GM10266 (cell line): ENCODE data around the gene IL18RAP.

Experiments
- DNase-seq: peaks from one replicate; pipeline ENCODE4 v3.0.0; 2012; ENCODE audit errors: extremely low spot score
- TF ChIP-seq, protein P1 (sequence below): IDR thresholded peaks from 2 replicates; pipeline ENCODE4 v1.5.1; 2012; ENCODE audit warnings: mild to moderate bottlenecking, low read depth; ENCODE audit not compliant: control insufficient read depth, insufficient read depth; ENCODE audit errors: missing control alignments

IL18RAP gene

DNA sequence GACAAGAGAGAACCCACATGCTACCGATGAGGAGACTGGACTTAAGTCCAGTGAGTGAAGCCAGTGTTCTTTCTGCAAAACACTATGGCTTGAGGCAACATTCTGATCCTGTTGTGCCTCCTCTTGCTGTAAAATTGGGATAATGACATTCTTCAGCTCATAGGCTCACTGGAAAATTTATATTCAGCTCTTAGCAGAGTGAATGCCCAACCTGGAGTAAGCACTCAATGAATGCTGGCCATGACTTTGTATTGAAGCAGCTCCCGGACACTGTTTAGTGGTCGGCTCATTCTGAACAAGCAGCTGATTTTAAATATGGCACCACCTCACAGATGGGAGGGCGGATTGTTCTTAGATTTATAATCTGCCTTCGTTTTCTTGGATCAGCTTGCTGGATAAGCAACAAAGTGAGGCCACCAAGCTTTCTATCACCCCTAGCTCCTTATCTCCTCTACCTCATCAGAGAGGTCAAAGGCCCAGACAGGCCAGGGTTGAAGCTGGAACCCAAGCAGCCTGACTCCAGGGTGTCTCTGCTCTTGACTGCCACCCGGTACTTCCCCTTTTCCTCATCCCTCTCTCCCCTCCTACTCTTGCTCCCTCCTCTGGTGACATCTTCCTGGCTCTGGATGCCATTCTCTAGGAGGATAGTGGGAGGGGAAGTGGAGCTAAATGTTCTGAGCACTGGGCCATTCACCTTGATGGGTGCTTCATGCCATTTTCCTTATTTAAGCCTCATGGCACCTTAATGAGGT lies 61.5 kb downstream of the IL18RAP start:
- DNase-seq, result no peak
- TF ChIP-seq, protein P1, sequence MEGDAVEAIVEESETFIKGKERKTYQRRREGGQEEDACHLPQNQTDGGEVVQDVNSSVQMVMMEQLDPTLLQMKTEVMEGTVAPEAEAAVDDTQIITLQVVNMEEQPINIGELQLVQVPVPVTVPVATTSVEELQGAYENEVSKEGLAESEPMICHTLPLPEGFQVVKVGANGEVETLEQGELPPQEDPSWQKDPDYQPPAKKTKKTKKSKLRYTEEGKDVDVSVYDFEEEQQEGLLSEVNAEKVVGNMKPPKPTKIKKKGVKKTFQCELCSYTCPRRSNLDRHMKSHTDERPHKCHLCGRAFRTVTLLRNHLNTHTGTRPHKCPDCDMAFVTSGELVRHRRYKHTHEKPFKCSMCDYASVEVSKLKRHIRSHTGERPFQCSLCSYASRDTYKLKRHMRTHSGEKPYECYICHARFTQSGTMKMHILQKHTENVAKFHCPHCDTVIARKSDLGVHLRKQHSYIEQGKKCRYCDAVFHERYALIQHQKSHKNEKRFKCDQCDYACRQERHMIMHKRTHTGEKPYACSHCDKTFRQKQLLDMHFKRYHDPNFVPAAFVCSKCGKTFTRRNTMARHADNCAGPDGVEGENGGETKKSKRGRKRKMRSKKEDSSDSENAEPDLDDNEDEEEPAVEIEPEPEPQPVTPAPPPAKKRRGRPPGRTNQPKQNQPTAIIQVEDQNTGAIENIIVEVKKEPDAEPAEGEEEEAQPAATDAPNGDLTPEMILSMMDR, result no peak

DNA sequence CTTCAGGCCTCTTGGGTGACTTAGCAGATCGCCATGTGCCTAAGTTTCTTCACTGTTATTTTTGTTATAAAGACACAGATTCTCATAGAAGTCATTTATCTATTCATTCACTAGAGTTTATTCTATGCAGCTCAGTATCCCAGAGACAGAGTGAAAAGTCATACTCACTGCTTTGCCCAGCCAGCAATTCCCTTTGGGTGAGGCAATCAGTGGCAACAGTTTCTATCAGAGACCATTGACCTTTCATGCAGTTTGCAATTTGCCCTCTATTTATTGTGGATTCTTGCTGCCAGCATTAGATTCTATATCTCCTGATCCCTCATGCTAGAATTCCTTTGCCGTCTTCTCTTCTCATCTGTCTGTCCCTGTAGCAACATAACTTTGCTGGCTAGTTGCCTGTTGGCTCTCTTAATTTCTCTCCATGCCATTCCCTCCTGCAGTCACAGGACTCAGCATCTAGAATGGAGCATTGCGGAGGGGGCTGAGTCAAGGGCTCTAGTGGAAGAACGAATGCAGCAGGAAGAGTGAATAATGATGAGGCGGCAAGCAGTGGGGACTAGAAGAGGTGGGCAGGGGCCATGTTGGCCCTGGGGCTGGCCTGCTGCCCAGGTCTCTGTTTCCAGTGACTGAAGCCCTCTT lies 62.3 kb downstream of the IL18RAP start:
- DNase-seq, result no peak
- TF ChIP-seq, protein P1, result no peak

DNA sequence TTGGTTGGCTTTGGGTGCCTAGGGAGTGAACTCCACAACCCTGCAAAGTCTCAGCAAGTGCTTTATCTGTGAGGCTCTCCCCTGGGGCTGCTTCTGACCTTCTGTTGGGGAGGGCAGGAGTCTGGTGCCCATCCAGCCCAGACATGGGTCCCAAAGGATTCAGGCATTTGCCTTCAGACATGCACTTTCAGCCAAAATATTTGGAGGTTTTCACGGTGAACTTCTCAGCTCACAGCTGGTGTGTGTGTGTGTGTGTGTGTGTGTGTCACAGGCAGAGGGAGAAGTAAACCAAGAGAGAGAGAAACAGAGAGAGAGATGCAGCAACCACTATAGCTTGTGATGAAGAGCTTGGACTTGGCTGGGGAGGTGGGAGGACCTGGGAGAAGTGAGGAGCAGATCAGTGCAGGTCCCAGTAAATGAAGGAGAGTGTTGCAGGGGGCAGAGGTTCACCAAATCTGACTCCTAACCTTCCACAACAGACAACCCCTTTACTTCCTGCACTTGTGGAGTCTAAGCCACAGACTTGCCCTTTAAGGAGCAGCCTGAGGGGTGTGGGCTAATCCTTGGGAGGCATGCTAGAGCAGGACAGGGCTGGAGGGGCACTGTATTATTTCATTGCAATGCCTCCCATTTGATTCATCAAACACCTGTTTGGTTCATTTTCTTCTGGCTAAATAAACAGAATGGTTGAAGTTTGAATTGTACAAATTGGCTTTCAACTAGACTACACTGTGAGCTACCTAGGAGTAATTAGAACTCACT lies 64.2 kb downstream of the IL18RAP start:
- TF ChIP-seq, protein P1, result no peak
- no peak for DNase-seq

DNA sequence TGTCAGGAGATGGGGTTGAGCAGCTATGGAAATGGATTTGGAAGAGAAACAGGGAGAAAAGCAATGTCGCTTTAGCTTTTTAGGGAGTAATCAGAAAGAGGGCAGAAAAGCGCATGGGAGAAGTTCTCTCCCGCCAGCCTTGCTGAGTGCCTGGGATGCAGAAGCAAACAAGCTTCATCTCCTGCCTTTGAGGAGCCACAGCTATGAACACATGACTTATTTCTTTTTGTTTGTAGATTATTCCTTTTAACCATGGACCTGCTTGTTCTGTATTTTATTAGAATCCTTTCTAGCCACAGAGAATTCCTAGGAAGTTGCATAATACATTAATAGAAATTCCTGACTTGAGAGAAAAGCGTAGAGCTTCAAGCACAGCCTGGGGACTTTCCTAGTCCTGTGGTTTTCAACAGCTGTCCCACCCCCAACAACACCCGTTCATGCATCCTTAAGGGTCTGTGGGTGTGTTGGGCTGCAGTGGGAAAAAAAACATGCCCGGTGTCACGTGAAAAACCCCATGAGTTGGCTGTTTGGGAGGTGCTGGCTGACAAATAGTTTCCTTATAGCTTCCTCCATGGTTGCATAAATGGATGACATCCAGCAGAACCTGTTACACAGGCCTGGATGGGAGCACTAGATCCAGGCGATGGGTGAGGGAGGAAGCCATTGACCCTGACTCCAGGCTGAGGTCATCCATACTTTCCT lies 65.0 kb downstream of the IL18RAP start:
- no peak for DNase-seq
- TF ChIP-seq, protein P1, result no peak

DNA sequence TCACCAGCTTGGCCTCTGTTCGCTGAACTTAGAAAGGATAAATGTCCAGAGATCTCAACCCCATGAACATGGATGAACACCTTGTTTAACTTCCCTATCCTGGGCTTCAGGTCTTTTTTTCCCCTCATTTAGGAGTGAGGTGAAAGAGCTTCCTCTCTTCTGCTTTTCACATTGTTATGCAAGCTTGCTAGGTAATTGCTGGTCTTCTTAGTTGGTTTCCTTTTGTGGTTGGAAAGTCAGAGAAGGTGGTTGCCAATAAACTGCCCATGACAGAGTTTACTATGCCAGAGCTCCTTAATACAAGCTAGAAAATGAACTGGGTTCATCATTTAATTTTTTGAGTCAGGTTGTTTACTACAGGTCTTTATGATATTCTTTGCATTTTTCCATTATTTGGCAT lies 66.7 kb downstream of the IL18RAP start:
- no peak for DNase-seq
- TF ChIP-seq, protein P1, result no peak

DNA sequence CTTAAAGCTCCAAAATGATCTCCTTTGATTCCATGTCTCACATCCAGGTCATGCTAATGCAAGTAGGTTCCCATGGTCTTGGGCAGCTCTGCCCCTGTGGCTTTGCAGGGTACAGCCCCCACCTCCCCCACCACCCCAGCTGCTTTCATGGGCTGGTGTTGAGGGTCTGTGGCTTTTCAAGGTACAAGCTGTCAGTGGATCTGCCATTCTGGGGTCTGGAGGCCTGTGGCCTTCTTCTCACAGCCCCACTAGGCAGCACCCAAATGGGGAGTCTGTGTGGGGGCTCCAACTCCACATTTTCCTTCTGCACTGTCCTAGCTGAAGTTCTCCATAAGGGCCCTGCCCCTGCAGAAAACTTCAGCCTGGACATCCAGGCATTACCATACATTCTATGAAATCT lies 69.0 kb downstream of the IL18RAP start:
- TF ChIP-seq, protein P1, result no peak
- DNase-seq, result no peak

DNA sequence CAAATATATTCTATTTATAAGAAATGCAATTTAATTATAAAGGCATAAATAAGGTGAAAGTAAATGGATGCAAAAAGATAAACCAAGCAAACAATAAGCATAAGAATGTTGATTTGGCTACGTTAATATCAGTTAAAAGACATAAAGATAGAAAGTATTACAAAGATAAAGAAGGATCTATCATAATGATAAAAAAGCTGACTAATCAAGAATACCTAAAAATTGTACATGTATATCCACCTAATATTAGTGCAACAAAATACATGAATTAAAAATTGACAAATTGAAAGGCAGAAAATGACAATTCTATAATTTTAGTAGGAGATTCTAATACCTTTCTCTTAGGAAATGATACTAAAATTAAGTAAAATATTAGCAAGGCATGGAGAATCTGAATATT lies 71.6 kb downstream of the IL18RAP start:
- no peak for DNase-seq
- TF ChIP-seq, protein P1, result no peak
